ENCODE measurements around the gene INSYN2A. TPM values are rescaled to one million over a fixed set of nuclear protein-coding genes. Genes with fewer than 3 reads are reported as not detected.

INSYN2A gene
- 0.23 and 0.55 TPM in 2 replicates for total RNA-seq (2014; rRNA removed; shearing (Covaris generic))
- 0.23 and 0.61 TPM in 2 replicates for polyA plus RNA-seq (2015; cell fraction: cytosol; rRNA removed)
- polyA plus RNA-seq (2015; cell fraction: nucleus; rRNA removed), result 0.23 and 0.35 TPM in 2 replicates

GRCh38 chr10:127196282-127197153, at the start of gene INSYN2A:
Gene INSYN2A (minus strand): TSS chr10:127196591. CDS start chr10:127176395, 20,196 bp downstream.
- peak; percentile 60 for DNase-seq (ENCODE audit: low read depth)

DNA sequence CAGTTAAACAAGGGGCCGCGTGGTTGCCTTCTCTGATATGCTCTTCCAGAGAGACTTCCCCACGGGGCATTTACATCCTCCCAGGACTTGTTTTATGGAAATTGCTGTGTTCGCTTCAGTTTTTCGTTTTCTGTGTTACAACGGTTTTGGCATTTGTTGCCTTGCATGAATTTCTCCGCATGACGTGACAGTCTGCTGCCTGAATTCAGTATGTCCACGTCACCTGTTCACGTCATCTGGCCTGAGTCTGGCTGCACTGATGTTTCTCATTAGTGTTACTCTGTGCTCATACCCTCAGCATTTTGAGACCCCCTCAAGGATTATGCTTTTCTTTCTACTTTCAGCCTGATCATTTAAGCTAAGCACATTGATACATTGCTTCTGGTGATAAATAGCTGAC, 49.1 kb upstream of the INSYN2A start:
- no peak for DNase-seq (ENCODE audit: low read depth)

DNA sequence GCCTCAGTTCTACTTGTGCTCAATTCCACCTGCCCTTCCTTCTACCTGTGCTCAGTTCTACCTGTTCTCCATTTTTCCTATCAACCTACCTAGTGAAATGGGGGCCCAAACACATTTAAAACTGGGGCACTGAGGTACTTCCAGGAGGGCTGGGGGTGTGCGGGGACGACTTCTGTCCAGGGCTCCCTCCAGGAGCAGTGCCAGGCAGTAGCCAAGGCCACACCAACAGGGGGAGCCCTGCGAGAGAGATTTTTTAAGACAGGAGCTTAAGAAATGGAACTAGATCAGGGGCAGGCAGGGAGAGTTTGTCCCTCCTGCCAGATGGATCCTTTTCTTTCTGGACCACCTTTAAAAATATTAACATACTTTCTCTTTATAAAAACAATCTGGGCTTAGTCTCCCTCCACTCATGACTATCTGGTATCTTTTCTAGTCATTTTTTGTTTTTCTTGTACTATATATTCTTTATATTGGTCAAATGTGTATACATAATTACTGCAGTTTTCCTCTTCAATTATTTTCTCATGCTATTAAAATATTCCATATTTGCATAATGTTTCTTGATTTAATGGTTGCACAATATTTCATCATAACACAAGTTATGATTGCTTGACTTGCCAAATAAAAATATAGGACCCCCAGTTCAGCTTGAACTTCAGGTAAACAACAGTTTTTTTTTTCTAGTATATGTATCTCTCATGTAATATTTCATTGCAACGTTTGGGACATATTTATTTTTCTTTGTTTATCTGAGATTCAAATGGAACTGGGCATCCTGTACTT, 47.3 kb upstream of the INSYN2A start:
- DNase-seq (ENCODE audit: low read depth), result peak; percentile 42

DNA sequence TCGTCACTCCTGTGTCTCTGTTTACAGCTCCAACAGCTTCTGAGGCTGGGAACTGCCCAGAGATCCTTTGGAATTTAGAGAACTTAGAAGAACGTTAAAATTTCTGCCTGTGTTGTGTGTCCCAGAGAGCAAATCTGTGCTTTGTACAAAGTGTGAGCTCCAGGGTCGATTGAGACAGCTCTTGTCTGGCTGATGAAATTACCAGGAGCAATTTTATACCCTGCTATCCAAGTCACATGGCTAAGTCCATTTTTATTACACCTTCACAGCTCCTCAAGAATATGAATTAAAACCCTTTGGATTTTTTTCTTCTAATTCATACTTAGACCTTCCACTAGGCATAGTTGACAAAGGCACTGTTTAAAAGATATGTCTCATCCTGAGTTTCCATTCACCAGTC, 46.5 kb upstream of the INSYN2A start:
- no peak for DNase-seq (ENCODE audit: low read depth)

DNA sequence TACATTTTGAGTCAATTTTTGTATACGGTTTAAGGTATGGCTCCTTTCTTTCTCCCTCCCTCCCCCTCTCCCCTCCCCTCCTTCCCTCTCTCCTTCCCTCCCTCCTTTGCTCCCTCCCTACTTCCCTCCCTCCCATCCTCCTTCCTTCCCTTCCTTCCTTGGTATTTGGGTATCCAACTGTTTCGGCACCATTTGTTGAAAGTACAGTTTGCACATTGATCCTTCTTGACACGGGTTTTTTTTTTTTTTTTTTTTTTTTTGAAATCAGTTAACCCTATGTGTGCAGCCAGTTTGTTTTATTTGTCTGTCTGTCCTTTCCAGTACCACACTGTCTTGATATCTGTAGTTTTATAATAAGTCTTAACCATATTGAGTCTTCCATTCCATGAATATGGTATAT, 39.9 kb upstream of the INSYN2A start:
- no peak for DNase-seq (ENCODE audit: low read depth)

- DNase-seq (ENCODE audit: low read depth), result no peak
These were observed 38.0 kb upstream of the INSYN2A start for GRCh38 chr10:127234306-127234800.

- DNase-seq (ENCODE audit: low read depth), result no peak
These were observed 31.9 kb upstream of the INSYN2A start for GRCh38 chr10:127228195-127228787.

DNA sequence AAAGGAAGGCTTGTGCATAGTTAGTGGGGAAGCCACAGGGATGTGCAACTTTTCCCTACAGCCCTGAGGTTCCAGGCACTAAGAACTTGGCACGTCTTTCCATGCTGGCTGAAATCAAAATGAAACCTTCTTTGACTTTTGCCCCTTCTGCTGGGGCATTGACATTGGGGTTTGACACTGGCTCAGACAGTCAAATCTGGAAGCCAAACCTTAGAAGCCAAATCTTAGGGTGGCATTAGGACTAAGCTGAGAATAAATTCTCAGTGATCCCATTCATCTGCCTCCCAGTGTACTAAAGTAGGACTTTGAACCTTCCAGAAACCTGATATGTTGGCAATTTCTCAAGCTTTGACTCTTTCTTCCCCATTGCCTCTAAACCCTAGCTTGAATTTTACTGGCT, 31.3 kb upstream of the INSYN2A start:
- DNase-seq (ENCODE audit: low read depth), result no peak

DNA sequence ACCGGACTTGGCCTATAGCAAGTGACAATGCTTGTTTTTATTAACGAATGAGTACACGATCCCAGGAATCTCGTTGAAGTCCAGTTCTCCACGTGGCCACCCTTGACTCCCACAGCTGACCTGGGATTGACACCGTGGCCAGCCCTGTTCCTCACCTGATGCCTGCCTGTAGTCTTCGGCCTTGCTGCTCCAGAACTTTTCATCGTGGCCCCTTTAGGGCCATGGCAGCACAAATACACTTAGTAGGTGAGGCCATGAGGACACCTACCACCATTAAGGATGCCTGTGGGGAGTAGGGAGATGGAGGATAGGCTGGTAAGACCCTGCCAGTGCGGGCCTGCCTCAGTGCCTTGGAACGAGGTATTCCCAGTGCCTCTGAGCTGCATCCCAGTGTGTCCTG, 30.6 kb upstream of the INSYN2A start:
- DNase-seq (ENCODE audit: low read depth), result no peak

GRCh38 chr10:127221281-127221680, 24.9 kb upstream of the INSYN2A start:
- DNase-seq (ENCODE audit: low read depth), result no peak

GRCh38 chr10:127218658-127219057, 22.3 kb upstream of the INSYN2A start:
- DNase-seq (ENCODE audit: low read depth), result no peak

GRCh38 chr10:127216786-127217185, 20.4 kb upstream of the INSYN2A start:
- DNase-seq (ENCODE audit: low read depth), result peak; percentile 68

- DNase-seq (ENCODE audit: low read depth), result no peak
These were observed 19.9 kb upstream of the INSYN2A start for GRCh38 chr10:127216274-127216673.

DNA sequence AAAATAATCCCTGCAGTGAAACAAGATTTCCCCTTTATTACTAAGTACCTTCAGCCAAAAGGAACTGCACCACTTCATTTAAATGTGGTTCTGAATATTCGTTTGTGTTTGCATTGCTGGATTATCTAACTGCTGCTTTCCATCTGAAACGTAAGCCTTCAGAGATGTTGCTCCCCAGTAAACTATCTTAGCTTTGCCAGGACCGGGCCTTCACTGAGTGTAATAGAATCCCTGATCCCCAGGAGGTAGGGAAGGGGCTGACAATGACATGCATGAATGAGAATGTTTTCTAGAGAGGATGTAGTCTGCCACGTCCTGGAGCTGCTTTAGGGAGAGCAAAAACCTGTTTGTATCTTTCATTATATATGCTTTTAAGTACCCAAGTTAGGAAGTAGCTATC, 19.5 kb upstream of the INSYN2A start:
- DNase-seq (ENCODE audit: low read depth), result no peak

DNA sequence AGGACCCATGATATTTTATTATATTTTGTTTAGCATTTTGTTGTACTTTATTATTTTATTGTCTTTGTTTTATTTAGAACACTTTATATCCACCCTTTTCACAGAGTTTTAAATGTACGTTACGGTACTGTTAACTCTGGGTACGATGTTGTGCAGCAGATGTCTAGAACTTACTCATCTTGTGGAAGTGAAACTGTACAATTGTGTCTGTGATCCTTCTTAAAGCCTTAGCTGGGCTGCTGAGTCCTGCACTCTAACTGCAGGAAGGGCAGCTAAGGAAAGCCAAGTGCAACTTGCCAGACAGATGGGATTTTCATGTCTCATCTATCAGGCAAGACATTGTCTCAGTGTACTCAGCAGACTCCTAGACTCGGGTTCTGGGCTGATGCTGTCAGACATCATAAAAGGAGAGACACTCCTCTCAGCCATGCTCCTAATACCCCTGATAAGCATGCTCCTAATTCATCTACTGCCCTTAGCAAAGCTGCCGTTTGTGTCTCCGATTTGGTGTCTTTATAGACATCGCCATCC, 14.6 kb upstream of the INSYN2A start:
- no peak for DNase-seq (ENCODE audit: low read depth)

GRCh38 chr10:127207081-127207480, 10.7 kb upstream of the INSYN2A start:
- no peak for DNase-seq (ENCODE audit: low read depth)

DNA sequence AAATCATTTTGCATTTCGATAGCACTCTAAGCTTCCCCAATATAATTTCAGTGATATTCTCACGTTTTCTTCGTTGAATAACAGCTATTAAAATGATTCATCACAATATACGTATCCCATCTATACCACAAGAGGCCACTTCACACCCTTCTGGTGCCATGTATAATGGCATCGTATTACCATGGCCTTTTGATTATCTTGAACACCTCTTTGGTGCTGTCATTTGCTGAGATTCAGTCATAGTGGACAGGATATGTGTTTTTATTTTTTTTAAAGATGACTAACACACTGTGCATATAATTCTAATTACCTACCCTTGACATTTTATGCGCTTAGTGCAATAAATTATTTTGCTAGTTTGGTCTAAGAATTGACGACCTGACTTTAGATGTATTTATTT, 6.7 kb upstream of the INSYN2A start:
- DNase-seq (ENCODE audit: low read depth), result no peak

DNA sequence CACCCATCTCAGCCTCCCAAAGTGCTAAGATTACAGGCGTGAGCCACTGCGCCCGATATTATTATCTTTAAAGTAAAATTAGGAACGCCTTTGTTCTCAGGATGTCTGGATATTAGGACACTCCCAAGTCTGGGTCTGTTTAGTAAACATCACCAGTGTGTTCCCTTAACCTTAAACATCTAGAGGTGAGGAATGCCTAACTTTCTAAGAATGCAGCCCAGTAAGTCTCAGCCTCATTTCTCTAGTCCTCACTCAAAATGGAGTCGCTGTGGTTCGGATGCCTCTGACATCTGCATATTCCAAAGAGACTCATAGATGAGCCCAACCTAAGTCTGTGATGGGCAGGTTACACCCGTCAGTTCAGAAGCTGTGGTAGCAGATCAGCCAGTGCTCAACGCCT, 4.3 kb upstream of the INSYN2A start:
- no peak for DNase-seq (ENCODE audit: low read depth)

GRCh38 chr10:127198721-127199120, 2.3 kb upstream of the INSYN2A start:
- no peak for DNase-seq (ENCODE audit: low read depth)

DNA sequence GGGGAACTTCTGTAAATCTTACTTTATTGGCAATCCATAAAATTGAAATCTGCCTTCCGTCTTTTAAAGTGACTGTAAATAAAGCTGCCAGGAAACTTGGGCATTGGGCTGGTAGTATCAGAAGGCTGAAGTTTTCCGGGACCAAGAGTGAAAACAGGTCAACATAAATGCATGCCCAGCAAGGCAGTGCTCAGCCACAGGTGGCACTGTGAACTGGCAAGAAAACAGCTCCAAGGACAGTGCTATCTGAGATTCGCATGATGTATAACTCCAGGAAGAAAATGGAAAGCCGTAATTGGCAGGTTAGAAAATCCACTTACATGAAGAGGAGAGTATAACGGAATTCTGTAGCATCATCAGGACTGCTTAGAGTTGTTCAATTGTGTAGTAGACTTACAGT, 1.9 kb upstream of the INSYN2A start:
- DNase-seq (ENCODE audit: low read depth), result no peak

GRCh38 chr10:127197154-127197432, 702 bp upstream of the INSYN2A start:
- no peak for DNase-seq (ENCODE audit: low read depth)

Data from HT1080 (cell line).